Endothelial cell of umbilical vein (primary cell): Measurements from ENCODE around the gene MESP1.

Experiments used
- EZH2 ChIP-seq: IDR thresholded peaks from 2 replicates; pipeline ENCODE4 v1.6.1; 2012; ENCODE audit warnings: borderline replicate concordance, low read depth, mild to moderate bottlenecking, moderate library complexity, low read length, inconsistent platforms; ENCODE audit not compliant: severe bottlenecking
- MYC ChIP-seq: IDR thresholded peaks from one replicate; pipeline ENCODE4 v1.6.1; 2011; ENCODE audit warnings: mild to moderate bottlenecking, low read depth, low read length
- POLR2A ChIP-seq: IDR thresholded peaks from 2 replicates; pipeline ENCODE4 v1.6.1; 2012; ENCODE audit warnings: low read depth, mild to moderate bottlenecking, control low read depth, low read length
- TF ChIP-seq, protein P1 (sequence below): IDR thresholded peaks from 2 replicates; pipeline ENCODE4 v1.6.1; 2011; ENCODE audit not compliant: insufficient read depth, insufficient read length
- TF ChIP-seq, protein P2 (sequence below), 2 donors: IDR thresholded peaks; 1 replicate in 1 of 2; 2 replicates in 1 of 2; pipeline ENCODE4 v1.5.1; 2011; ENCODE audit warnings: low read length in 2 of 2, mild to moderate bottlenecking in 2 of 2, moderate library complexity in 2 of 2, control low read depth in 1 of 2, inconsistent platforms in 1 of 2, low read depth in 1 of 2; ENCODE audit not compliant: insufficient read depth in 1 of 2; ENCODE audit errors: extremely low read depth in 1 of 2

DNA sequence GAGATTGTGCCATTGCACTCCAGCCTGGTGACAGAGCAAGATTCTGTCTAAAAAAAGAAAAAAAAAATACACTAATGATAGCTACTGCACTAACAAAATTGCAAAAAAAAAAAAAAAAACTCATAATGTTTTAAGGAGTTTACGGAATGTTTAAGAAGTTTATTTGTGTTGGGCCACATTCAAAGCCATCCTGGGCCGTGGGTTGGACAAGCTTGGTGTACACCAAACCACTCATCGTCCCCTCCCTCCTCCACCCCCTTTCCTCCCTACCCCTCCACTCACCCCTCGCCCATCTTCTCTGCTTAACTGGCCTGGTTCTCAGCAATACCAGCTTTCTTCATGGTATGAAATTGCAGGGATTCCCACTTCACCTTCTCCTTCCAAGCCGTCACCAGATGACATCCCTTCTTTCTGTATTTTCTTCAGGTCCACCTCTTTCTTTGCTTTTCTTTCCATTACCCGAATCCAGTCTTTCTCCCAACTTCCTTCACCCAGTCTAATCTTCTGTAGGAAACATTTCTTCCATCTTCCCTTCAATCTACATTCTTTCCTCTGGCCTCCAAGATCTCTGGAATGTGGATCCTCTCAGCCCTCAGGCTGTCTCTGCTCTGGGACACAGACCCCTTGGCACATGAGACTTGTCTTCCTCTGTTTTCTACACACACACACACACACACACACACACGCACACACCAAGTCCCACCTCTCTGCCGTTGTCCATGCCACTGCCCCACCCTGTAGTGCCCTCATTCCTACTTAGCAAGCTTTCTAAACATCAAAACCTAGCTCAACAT is 3.5 kb upstream of the MESP1 start:
- TF ChIP-seq POLR2A (no peak), EZH2 (no peak), MYC (no peak)
- TF ChIP-seq, protein P1, sequence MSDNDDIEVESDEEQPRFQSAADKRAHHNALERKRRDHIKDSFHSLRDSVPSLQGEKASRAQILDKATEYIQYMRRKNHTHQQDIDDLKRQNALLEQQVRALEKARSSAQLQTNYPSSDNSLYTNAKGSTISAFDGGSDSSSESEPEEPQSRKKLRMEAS, result no peak
- TF ChIP-seq, protein P2, sequence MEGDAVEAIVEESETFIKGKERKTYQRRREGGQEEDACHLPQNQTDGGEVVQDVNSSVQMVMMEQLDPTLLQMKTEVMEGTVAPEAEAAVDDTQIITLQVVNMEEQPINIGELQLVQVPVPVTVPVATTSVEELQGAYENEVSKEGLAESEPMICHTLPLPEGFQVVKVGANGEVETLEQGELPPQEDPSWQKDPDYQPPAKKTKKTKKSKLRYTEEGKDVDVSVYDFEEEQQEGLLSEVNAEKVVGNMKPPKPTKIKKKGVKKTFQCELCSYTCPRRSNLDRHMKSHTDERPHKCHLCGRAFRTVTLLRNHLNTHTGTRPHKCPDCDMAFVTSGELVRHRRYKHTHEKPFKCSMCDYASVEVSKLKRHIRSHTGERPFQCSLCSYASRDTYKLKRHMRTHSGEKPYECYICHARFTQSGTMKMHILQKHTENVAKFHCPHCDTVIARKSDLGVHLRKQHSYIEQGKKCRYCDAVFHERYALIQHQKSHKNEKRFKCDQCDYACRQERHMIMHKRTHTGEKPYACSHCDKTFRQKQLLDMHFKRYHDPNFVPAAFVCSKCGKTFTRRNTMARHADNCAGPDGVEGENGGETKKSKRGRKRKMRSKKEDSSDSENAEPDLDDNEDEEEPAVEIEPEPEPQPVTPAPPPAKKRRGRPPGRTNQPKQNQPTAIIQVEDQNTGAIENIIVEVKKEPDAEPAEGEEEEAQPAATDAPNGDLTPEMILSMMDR (IDR thresholded peaks at IDR 0.05; ENCODE audit: extremely low read depth in 1 of 2, insufficient read depth in 1 of 2, low read depth in 1 of 2, low read length in 2 of 2), result no peak
